ENCODE measurements around the gene PKHD1.

Gene PKHD1

DNA sequence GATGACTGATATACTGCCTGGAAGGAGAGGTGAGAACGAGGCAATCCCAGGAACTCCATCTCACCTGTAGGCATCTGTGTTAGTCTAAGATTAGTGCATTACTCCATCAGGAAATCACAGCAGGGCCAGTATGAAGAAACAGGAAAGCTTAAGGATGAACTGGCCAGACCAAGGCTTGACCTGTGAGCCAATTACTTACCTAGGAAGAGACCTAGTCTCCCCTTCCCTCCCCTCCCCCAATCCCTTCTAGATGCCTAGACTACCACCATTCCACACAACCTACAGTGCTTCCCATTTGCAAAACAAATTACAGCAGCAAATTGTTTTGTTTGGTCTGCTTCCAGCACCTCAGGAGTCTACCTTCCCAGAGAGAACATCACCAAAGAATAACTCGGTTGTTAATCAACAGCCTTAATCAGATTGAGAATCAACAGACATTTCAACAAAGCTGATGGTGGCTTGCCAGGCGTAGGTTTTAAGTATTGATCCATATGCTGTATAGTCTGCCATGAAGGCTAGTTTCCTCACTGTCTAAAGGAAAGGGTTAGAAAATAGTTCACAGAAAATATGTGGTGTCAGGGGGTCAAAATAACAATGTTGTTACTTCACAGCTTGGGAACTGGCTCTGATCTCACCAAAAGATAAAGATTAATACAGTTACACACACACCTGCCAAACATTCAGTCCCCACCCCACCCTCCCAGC lies 10.1 kb downstream of the PKHD1 start:
- Histone ChIP-seq H2BK120ac (ENCODE audit: insufficient read depth, low read length, poor library complexity) (no peak overlapping the region), H3K4me1 (ENCODE audit: control insufficient read depth in 1 of 2, insufficient read depth in 2 of 2, low read length in 2 of 2) (peaks cover 5 to 7% of the 10 kb centered on the region in 2 experiments), H4K91ac (ENCODE audit: low read depth, low read length) (no peak overlapping the region), H2AFZ (ENCODE audit: insufficient read depth, low read length, poor library complexity) (no peak overlapping the region), H3K9me3 (ENCODE audit: insufficient read depth, low read depth, low read length) (no peaks in the 10 kb centered on the region), H3K79me1 (ENCODE audit: low read length) (no peaks in the 10 kb centered on the region), H3K14ac (ENCODE audit: low read length) (no peak overlapping the region), H2BK12ac (ENCODE audit: low read length) (no peak overlapping the region), H3K27ac (ENCODE audit: low read depth, low read length) (no peak overlapping the region), H3K4me2 (ENCODE audit: low read length) (no peak overlapping the region), H3K23ac (ENCODE audit: low read length) (no peak overlapping the region), H2AK5ac (ENCODE audit: low read length) (no peak overlapping the region), H3K27me3 (ENCODE audit: insufficient read depth, low read length) (no peaks in the 10 kb centered on the region), H3K36me3 (ENCODE audit: control insufficient read depth in 1 of 2, insufficient read depth in 2 of 2, low read length in 2 of 2) (no peaks in the 10 kb centered on the region), H4K8ac (ENCODE audit: low read depth, low read length) (no peak overlapping the region), H3K4me3 (ENCODE audit: low read depth, low read length) (no peak overlapping the region), H2BK5ac (ENCODE audit: low read depth, low read length, poor library complexity) (no peak overlapping the region), H3K18ac (ENCODE audit: low read length) (no peak overlapping the region), H4K12ac (ENCODE audit: low read depth, low read length) (no peak overlapping the region), H3K79me2 (ENCODE audit: control insufficient read depth, insufficient read depth, low read length, poor library complexity) (no peaks in the 10 kb centered on the region), H3K4ac (ENCODE audit: low read depth, low read length) (no peak overlapping the region), H3K9ac (ENCODE audit: low read length) (no peak overlapping the region)
- DNase-seq: peak in 1 of 2 donors; percentile 11
- no CpG with 5 or more reads among the region's 3 CpGs for WGBS (ENCODE audit: extremely low coverage, insufficient coverage, insufficient read length)

DNA sequence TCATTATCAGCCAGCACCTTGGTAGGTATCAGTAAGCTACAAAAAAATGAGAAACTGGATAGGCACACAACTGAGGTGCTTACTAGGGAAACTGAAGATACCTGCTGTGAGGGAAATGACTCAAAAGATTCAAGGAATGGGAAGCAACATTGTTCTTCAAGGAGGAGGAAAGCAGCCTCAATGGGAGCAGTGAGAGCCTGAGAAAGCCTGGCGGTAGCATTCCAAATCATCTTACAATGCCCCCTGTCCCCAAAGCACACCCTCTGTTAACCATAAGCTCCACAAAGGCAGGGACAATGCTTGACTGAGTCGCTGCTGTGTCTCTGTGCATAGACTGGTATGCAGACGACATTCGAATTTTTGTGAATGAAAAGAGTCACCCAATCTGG lies 10.6 kb downstream of the PKHD1 start:
- Histone ChIP-seq H4K12ac (ENCODE audit: low read depth, low read length) (no peak overlapping the region), H2AK5ac (ENCODE audit: low read length) (no peak overlapping the region), H3K9ac (ENCODE audit: low read length) (no peak overlapping the region), H3K4me2 (ENCODE audit: low read length) (no peak overlapping the region), H3K4ac (ENCODE audit: low read depth, low read length) (no peak overlapping the region), H4K8ac (ENCODE audit: low read depth, low read length) (no peak overlapping the region), H2BK12ac (ENCODE audit: low read length) (no peak overlapping the region), H3K79me1 (ENCODE audit: low read length) (no peaks in the 10 kb centered on the region), H3K79me2 (ENCODE audit: control insufficient read depth, insufficient read depth, low read length, poor library complexity) (no peaks in the 10 kb centered on the region), H3K27ac (ENCODE audit: low read depth, low read length) (no peak overlapping the region), H3K14ac (ENCODE audit: low read length) (no peak overlapping the region), H3K9me3 (ENCODE audit: insufficient read depth, low read depth, low read length) (no peaks in the 10 kb centered on the region), H3K18ac (ENCODE audit: low read length) (no peak overlapping the region), H3K27me3 (ENCODE audit: insufficient read depth, low read length) (no peaks in the 10 kb centered on the region), H3K36me3 (ENCODE audit: control insufficient read depth in 1 of 2, insufficient read depth in 2 of 2, low read length in 2 of 2) (no peaks in the 10 kb centered on the region), H3K23ac (ENCODE audit: low read length) (no peak overlapping the region), H2BK5ac (ENCODE audit: low read depth, low read length, poor library complexity) (no peak overlapping the region), H4K91ac (ENCODE audit: low read depth, low read length) (no peak overlapping the region), H3K4me3 (ENCODE audit: low read depth, low read length) (no peak overlapping the region), H3K4me1 (ENCODE audit: control insufficient read depth in 1 of 2, insufficient read depth in 2 of 2, low read length in 2 of 2) (peaks cover 5 to 7% of the 10 kb centered on the region in 2 experiments), H2BK120ac (ENCODE audit: insufficient read depth, low read length, poor library complexity) (no peak overlapping the region), H2AFZ (ENCODE audit: insufficient read depth, low read length, poor library complexity) (no peak overlapping the region)
- WGBS (ENCODE audit: extremely low coverage, insufficient coverage, insufficient read length): no CpG with 5 or more reads among the region's 4 CpGs
- DNase-seq: peak in 1 of 2 donors; percentile 22

DNA sequence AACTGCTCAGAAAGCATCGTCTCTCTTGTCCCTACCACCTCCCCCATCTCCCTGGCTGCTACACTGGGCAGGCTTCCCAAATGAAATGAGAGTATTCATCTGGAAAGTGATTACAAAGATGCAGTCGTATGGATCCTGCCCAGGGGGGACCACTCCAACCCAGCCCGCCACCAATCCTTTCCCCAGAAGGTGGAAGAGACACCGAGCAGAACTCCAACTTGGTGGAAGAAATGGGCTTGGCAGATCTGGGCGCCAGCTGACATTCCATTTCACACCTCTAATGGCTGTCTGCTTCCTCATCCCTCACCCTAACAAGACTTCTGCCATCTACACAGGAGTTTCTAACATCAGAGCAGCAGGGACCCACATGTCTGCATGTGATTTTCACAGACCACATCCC lies 12.7 kb downstream of the PKHD1 start:
- Histone ChIP-seq H3K79me1 (ENCODE audit: low read length) (no peaks in the 10 kb centered on the region), H4K91ac (ENCODE audit: low read depth, low read length) (no peak overlapping the region), H3K79me2 (ENCODE audit: control insufficient read depth, insufficient read depth, low read length, poor library complexity) (no peaks in the 10 kb centered on the region), H2AK5ac (ENCODE audit: low read length) (no peak overlapping the region), H3K36me3 (ENCODE audit: control insufficient read depth in 1 of 2, insufficient read depth in 2 of 2, low read length in 2 of 2) (no peaks in the 10 kb centered on the region), H4K12ac (ENCODE audit: low read depth, low read length) (no peak overlapping the region), H3K4me3 (ENCODE audit: low read depth, low read length) (no peak overlapping the region), H3K4me2 (ENCODE audit: low read length) (no peak overlapping the region), H3K14ac (ENCODE audit: low read length) (no peak overlapping the region), H3K9me3 (ENCODE audit: insufficient read depth, low read depth, low read length) (no peaks in the 10 kb centered on the region), H2BK12ac (ENCODE audit: low read length) (no peak overlapping the region), H3K27me3 (ENCODE audit: insufficient read depth, low read length) (no peaks in the 10 kb centered on the region), H3K4me1 (ENCODE audit: control insufficient read depth in 1 of 2, insufficient read depth in 2 of 2, low read length in 2 of 2) (peaks cover 5 to 7% of the 10 kb centered on the region in 2 experiments), H3K9ac (ENCODE audit: low read length) (no peak overlapping the region), H3K27ac (ENCODE audit: low read depth, low read length) (no peak overlapping the region), H2BK120ac (ENCODE audit: insufficient read depth, low read length, poor library complexity) (no peak overlapping the region), H3K23ac (ENCODE audit: low read length) (no peak overlapping the region), H4K8ac (ENCODE audit: low read depth, low read length) (no peak overlapping the region), H2AFZ (ENCODE audit: insufficient read depth, low read length, poor library complexity) (no peak overlapping the region), H3K4ac (ENCODE audit: low read depth, low read length) (no peak overlapping the region), H2BK5ac (ENCODE audit: low read depth, low read length, poor library complexity) (no peak overlapping the region), H3K18ac (ENCODE audit: low read length) (no peak overlapping the region)
- DNase-seq: no peak
- WGBS (ENCODE audit: extremely low coverage, insufficient coverage, insufficient read length): no CpG with 5 or more reads among the region's 5 CpGs

DNA sequence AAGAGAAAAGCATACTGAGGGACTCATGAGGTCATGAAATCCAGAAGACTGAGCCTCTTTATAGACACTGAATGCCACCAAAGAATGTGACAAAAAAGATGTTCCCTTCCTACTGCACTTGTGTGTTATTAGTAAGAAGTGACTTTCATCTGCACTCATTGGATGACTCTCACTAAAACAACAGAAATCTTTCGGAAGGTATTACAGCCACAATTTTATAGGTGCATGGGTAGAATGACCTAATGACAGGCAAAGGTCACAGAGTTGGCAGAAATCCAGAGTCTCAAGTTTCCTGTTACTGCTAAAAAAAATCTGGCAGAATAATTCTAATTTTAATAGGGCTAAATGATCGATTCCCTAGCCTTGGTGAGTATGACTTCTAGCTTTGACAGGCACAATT lies 13.3 kb downstream of the PKHD1 start:
- H4K12ac ChIP-seq (ENCODE audit: low read depth, low read length): no peak overlapping the region
- H3K27me3 ChIP-seq (ENCODE audit: insufficient read depth, low read length): no peaks in the 10 kb centered on the region
- H3K9ac ChIP-seq (ENCODE audit: low read length): no peak overlapping the region
- H3K18ac ChIP-seq (ENCODE audit: low read length): no peak overlapping the region
- H3K4me1 ChIP-seq (ENCODE audit: control insufficient read depth in 1 of 2, insufficient read depth in 2 of 2, low read length in 2 of 2): peaks cover 5 to 7% of the 10 kb centered on the region in 2 experiments
- H3K4me3 ChIP-seq (ENCODE audit: low read depth, low read length): no peak overlapping the region
- no peak overlapping the region for H2BK120ac ChIP-seq (ENCODE audit: insufficient read depth, low read length, poor library complexity)
- H3K79me1 ChIP-seq (ENCODE audit: low read length): no peaks in the 10 kb centered on the region
- no peaks in the 10 kb centered on the region for H3K79me2 ChIP-seq (ENCODE audit: control insufficient read depth, insufficient read depth, low read length, poor library complexity)
- H2BK12ac ChIP-seq (ENCODE audit: low read length): no peak overlapping the region
- no peak overlapping the region for H2AK5ac ChIP-seq (ENCODE audit: low read length)
- no peak overlapping the region for H3K23ac ChIP-seq (ENCODE audit: low read length)
- no peak overlapping the region for H3K4ac ChIP-seq (ENCODE audit: low read depth, low read length)
- H2AFZ ChIP-seq (ENCODE audit: insufficient read depth, low read length, poor library complexity): no peak overlapping the region
- no peaks in the 10 kb centered on the region for H3K9me3 ChIP-seq (ENCODE audit: insufficient read depth, low read depth, low read length)
- H3K4me2 ChIP-seq (ENCODE audit: low read length): no peak overlapping the region
- H4K91ac ChIP-seq (ENCODE audit: low read depth, low read length): no peak overlapping the region
- H3K27ac ChIP-seq (ENCODE audit: low read depth, low read length): no peak overlapping the region
- H4K8ac ChIP-seq (ENCODE audit: low read depth, low read length): no peak overlapping the region
- no peak overlapping the region for H2BK5ac ChIP-seq (ENCODE audit: low read depth, low read length, poor library complexity)
- DNase-seq: no peak
- WGBS (ENCODE audit: extremely low coverage, insufficient coverage, insufficient read length): no CpG with 5 or more reads among the region's 2 CpGs
- H3K36me3 ChIP-seq (ENCODE audit: control insufficient read depth in 1 of 2, insufficient read depth in 2 of 2, low read length in 2 of 2): no peaks in the 10 kb centered on the region
- H3K14ac ChIP-seq (ENCODE audit: low read length): no peak overlapping the region

Measured in trophoblast cell (in vitro differentiated cells and primary cell).